ENCODE results near the gene CR1.
"Not testable (repeated sequence)": the region's sequence is repeated elsewhere in the genome, so short reads cannot be mapped to it uniquely, and the experiment has no call there.

DNA sequence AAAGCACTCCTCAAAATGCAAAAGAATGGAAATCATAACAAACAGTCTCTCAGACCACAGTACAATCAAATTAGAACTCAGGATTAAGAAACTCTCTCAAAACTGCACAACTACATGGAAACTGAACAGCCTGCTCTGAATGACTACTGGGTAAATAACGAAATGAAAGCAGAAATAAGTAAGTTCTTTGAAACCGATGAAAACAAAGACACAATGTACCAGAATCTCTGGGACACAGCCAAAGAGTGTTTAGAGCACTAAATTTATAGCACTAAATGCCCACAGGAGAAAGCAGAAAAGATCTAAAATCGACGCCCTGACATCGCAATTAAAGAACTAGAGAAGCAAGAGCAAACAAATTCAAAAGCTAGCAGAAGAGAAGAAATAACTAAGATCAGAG is 95.2 kb downstream of the CR1 start:
- TF ChIP-seq CTCF (IDR thresholded peaks at IDR 0.05; ENCODE audit: extremely low read depth in 1 of 2, insufficient read depth in 1 of 2, low read depth in 1 of 2, low read length in 2 of 2); POLR2A (IDR thresholded peaks at IDR 0.05; ENCODE audit: low read depth, low read length): not testable (repeated sequence)
